Heart left ventricle (tissue), 16 donors: ENCODE results near the gene SEC14L1. TPM values are rescaled to one million over a fixed set of nuclear protein-coding genes. Genes with fewer than 3 reads are reported as not detected.

Experiments
- ATAC-seq, 4 donors: fragments of 200-7000 bp; cut with Tn5 transposase; one replicate each; pipeline ENCODE4 v1.9.1; 2020 to 2022; ENCODE audit warnings: moderate library complexity in 4 of 4, mild to moderate bottlenecking in 3 of 4, moderate number of reproducible peaks in 1 of 4
- DNase-seq, 5 donors: peaks; one replicate each; pipeline ENCODE4 v3.0.0-alpha.2; 2020
- H3K27ac ChIP-seq, 12 donors: fragments of 200-600 bp; sonication (generic) in 4 of 12; one replicate each; pipeline versions ENCODE4 v1.5.0 to v1.8.0; 2016 to 2022; ENCODE audit warnings: mild to moderate bottlenecking in 2 of 12
- H3K27me3 ChIP-seq, 9 donors: fragments of 200-600 bp; sonication (generic) in 2 of 9; one replicate each; pipeline versions ENCODE4 v1.5.1 to v1.8.0; 2016 to 2022; ENCODE audit warnings: mild to moderate bottlenecking in 3 of 9
- H3K36me3 ChIP-seq, 9 donors: fragments of 200-600 bp; sonication (generic) in 2 of 9; one replicate each; pipeline versions ENCODE4 v1.5.0 to v1.8.0; 2018 to 2022; ENCODE audit warnings: mild to moderate bottlenecking in 2 of 9
- H3K4me1 ChIP-seq, 12 donors: fragments of 200-600 bp; sonication (generic) in 4 of 12; one replicate each; pipeline versions ENCODE4 v1.5.0 to v1.8.0; 2016 to 2022; ENCODE audit warnings: mild to moderate bottlenecking in 3 of 12
- H3K4me3 ChIP-seq, 12 donors: fragments of 200-600 bp; sonication (generic) in 4 of 12; one replicate each; pipeline versions ENCODE4 v1.5.0 to v1.8.0; 2017 to 2022; ENCODE audit warnings: mild to moderate bottlenecking in 9 of 12, moderate library complexity in 4 of 12
- H3K9me3 ChIP-seq, 12 donors: fragments of 200-600 bp; sonication (generic) in 4 of 12; one replicate each; pipeline versions ENCODE4 v1.5.0 to v1.8.0; 2016 to 2022; ENCODE audit warnings: mild to moderate bottlenecking in 1 of 12
- POLR2A ChIP-seq, 2 donors: fragments of 450-650 bp; IDR thresholded peaks; one replicate each; pipeline ENCODE4 v1.6.1; 2017; ENCODE audit warnings: antibody characterized with exemption in 2 of 2, mild to moderate bottlenecking in 2 of 2, moderate library complexity in 2 of 2
- WGBS, 4 donors: extraction: QIAGEN DNeasy Blood & Tissue Kit in 2 of 4; methylation state at CpG; one replicate each; pipeline versions ENCODE4 v1.1.5 to v1.1.7; 2013 to 2018; 5-methylcytosine and 5-hydroxymethylcytosine counted together
- intact Hi-C, 10 donors: fragments of 100-400 bp; cut with DNase I; formaldehyde crosslinking; loops; one replicate each; pipeline versions ENCODE4 v1.11.1 to v1.14.2; 2022
- polyA plus RNA-seq, 2 donors: library from polyadenylated mRNA; stranded (reverse); fragments of 200-250 nt; gene quantifications; one replicate each; pipeline ENCODE4 v1.2.3, GENCODE V29; 2013
- total RNA-seq, 9 donors: library from RNA; depleted of rRNA in 2 of 9; stranded (reverse); fragments of >200 nt in 2 of 9; fragmentation: NEBNext Ultra II Directional in 3 of 9; extraction: Animal tissue kit (Norgen Biotek cat#: 25700) in 3 of 9; gene quantifications; one replicate each; pipeline versions ENCODE4 v1.1.0 to v1.2.4, GENCODE V29; 2016 to 2023
- TF ChIP-seq, protein P1 (sequence below), 12 donors: fragments of 200-600 bp; sonication (generic) in 4 of 12; IDR thresholded peaks; one replicate each; pipeline versions ENCODE4 v1.5.0 to v1.8.0; 2018 to 2022; ENCODE audit warnings: antibody characterized with exemption in 12 of 12, mild to moderate bottlenecking in 5 of 12
- donor health status: ischemic (EF 13 %, LVEDD 7.1; RV severe dilation, severe dysfunction).
- donor health status: healthy with polysubstance abuse.
- donor health status: DM: no; HTN: yes; CAD: no.
- donor health status: DM: no; HTN: no; CAD: no.
- donor health status: ischemic (EF 25% LVEDD 6.9; RV normal size, moderate dysfunction).
- donor health status: ischemic (EF 25% LVEDD 5.7; RV mildly dilated, moderate dysfunction).
- donor health status: healthy.
- donor health status: DM: yes; HTN: yes; CAD: no.
- donor health status: ischemic (EF 35%, LVEDD 5.7; RV mildly dilated, moderate dysfunction).
- donor health status: nonischemic (EF 11% LVEDD 7.7; RV severe dilation, severe dysfunction).
- donor health status: DM: yes; HTN: yes; CAD: no.
- donor health status: PGD.
- donor health status: ischemic (EF 29% LVEDD 5.4; RV normal size, mild dysfunction).
- donor health status: nonischemic (EF 23%, LVEDD 6.1; RV moderate dilation, normal function).

The SEC14L1 gene
- total and polyA plus RNA-seq, 11 donors: 26.6 to 116 (median 53.7) TPM

DNA sequence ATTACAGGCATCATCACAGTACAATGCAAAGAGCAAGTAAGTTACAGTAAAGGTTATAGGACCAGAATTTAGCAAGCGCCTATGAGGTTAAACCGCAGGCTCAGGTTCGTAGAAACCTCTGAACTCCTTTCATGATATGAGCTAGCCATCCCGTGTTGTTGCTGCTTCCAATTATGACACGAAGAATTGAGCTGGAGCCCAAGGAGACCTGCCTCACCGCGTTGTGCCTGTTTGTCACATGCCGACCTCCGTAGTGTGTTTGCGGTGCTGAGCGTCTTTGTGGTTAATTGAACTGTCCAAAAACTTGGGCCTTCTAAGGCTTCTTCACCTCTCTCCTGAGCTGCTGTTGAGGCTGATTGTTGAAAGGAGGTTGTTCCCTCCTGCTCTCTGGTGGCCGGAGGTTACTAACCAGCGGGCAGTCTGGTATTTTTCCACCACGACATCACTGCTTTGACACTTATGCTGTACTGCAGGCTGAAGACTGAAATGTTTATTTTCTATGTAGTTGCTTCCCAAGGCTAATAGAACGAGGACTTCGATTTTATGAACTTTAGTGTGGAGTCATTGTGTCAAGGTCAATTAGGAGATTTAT, 67.5 kb downstream of the SEC14L1 start:
- 33 to 44% (median 41%) methylated on average over 16 of the region's 16 CpGs for WGBS, 4 donors
- DNase-seq: peak in 4 of 5 donors; percentile 56 to 63 (median 58)

GRCh38 chr17:77208856-77209255, 68.1 kb downstream of the SEC14L1 start:
- Histone ChIP-seq H3K27me3 (no peaks in the 10 kb centered on the region), H3K4me3 (no peak overlapping the region), H3K9me3 (no peaks in the 10 kb centered on the region), H3K27ac (peak overlapping the region; percentile 21 to 72 (median 55)), H3K36me3 (peaks cover 0 to 100% (median 99%) of the 10 kb centered on the region in 9 donors), H3K4me1 (peaks cover 4 to 74% (median 35%) of the 10 kb centered on the region in 12 donors)
- DNase-seq: no peak
- intact Hi-C loops: loop anchor here in 8 of 10 donors (1.0 to 10.0 kb wide), 7 partner anchors 42 to 121 kb away; partner anchors contain the start of gene SEC14L1 (in 1 of the 8)
- ATAC-seq: no peak
- TF ChIP-seq POLR2A (IDR thresholded peaks at IDR 0.05): no peak
- TF ChIP-seq, protein P1, sequence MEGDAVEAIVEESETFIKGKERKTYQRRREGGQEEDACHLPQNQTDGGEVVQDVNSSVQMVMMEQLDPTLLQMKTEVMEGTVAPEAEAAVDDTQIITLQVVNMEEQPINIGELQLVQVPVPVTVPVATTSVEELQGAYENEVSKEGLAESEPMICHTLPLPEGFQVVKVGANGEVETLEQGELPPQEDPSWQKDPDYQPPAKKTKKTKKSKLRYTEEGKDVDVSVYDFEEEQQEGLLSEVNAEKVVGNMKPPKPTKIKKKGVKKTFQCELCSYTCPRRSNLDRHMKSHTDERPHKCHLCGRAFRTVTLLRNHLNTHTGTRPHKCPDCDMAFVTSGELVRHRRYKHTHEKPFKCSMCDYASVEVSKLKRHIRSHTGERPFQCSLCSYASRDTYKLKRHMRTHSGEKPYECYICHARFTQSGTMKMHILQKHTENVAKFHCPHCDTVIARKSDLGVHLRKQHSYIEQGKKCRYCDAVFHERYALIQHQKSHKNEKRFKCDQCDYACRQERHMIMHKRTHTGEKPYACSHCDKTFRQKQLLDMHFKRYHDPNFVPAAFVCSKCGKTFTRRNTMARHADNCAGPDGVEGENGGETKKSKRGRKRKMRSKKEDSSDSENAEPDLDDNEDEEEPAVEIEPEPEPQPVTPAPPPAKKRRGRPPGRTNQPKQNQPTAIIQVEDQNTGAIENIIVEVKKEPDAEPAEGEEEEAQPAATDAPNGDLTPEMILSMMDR (IDR thresholded peaks at IDR 0.05): no peak
- WGBS, 4 donors: 70 to 83% (median 81%) methylated on average over 3 of the region's 3 CpGs

More for the DNA sequence above, 67.5 kb downstream of the SEC14L1 start:
- Histone ChIP-seq H3K27me3 (no peaks in the 10 kb centered on the region), H3K36me3 (peaks cover 0 to 100% (median 99%) of the 10 kb centered on the region in 9 donors), H3K4me3 (no peak overlapping the region), H3K27ac (peak overlapping the region; percentile 21 to 72 (median 55)), H3K4me1 (peaks cover 4 to 70% (median 35%) of the 10 kb centered on the region in 12 donors), H3K9me3 (no peaks in the 10 kb centered on the region)
- ATAC-seq: peak; percentile 34 to 82 (median 72)
- TF ChIP-seq, protein P1 (IDR thresholded peaks at IDR 0.05): peak in 10 of 12 donors; percentile 17 to 60 (median 35)
- TF ChIP-seq POLR2A (IDR thresholded peaks at IDR 0.05): no peak
- intact Hi-C loops: loop anchor here in 8 of 10 donors (1.0 to 10.0 kb wide), 7 partner anchors 41 to 120 kb away; partner anchors contain the start of gene SEC14L1 (in 1 of the 8)

GRCh38 chr17:77209330-77209748, 68.6 kb downstream of the SEC14L1 start:
- Histone ChIP-seq H3K36me3 (peaks cover 0 to 100% (median 99%) of the 10 kb centered on the region in 9 donors), H3K27me3 (no peaks in the 10 kb centered on the region), H3K27ac (peak overlapping the region; percentile 21 to 72 (median 55)), H3K4me3 (no peak overlapping the region), H3K4me1 (peaks cover 4 to 74% (median 35%) of the 10 kb centered on the region in 12 donors), H3K9me3 (no peaks in the 10 kb centered on the region)
- 59 to 65% (median 64%) methylated on average over 13 of the region's 13 CpGs for WGBS, 4 donors
- TF ChIP-seq, protein P1 (IDR thresholded peaks at IDR 0.05): no peak
- TF ChIP-seq POLR2A (IDR thresholded peaks at IDR 0.05): no peak
- intact Hi-C loops: loop anchor here in 8 of 10 donors (5.0 to 10.0 kb wide), 6 partner anchors 42 to 115 kb away; partner anchors contain the start of gene SEC14L1 (in 1 of the 8)
- ATAC-seq (peak in 2 of 4 donors; percentile 17 to 53), DNase-seq (no peak)

GRCh38 chr17:77210331-77210730, 69.6 kb downstream of the SEC14L1 start:
- H3K27me3 ChIP-seq: no peaks in the 10 kb centered on the region
- no peak overlapping the region for H3K4me3 ChIP-seq
- TF ChIP-seq POLR2A (IDR thresholded peaks at IDR 0.05): no peak
- TF ChIP-seq, protein P1 (IDR thresholded peaks at IDR 0.05): no peak
- ATAC-seq (no peak), DNase-seq (no peak)
- peaks cover 4 to 72% (median 36%) of the 10 kb centered on the region in 12 donors for H3K4me1 ChIP-seq
- H3K9me3 ChIP-seq: no peaks in the 10 kb centered on the region
- WGBS, 4 donors: 79 to 85% (median 82%) methylated on average over 5 to 7 of the region's 7 CpGs
- H3K27ac ChIP-seq: peak overlapping the region in 6 of 12 donors; percentile 42 to 72 (median 58)
- H3K36me3 ChIP-seq: peaks cover 0 to 100% (median 94%) of the 10 kb centered on the region in 9 donors
- intact Hi-C loops: loop anchor here in 6 of 10 donors (5.0 to 10.0 kb wide), 3 partner anchors 63 to 116 kb away; no protein-coding TSS in a partner anchor
